H1 (cell line): Measurements from ENCODE around the gene CCDC77. TPM values are rescaled to one million over a fixed set of nuclear protein-coding genes. Genes with fewer than 3 reads are reported as not detected.

Source experiments
- CTCF ChIA-PET: fragments of 300-600 bp; sonication (Branson Sonifier 250); formaldehyde crosslinking; loops from one replicate; lab custom pipeline; 2021; ENCODE audit not compliant: partially characterized antibody; lab: Charles Lee
- POLR2A ChIA-PET: fragments of 300-600 bp; sonication (Branson Sonifier 250); formaldehyde crosslinking; loops from one replicate; lab custom pipeline; 2021; ENCODE audit warnings: inconsistent platforms; ENCODE audit not compliant: partially characterized antibody; lab: Charles Lee
- DNase-seq, 2 experiments: peaks; one replicate each; pipeline versions ENCODE4 v3.0.0 to v3.0.0-alpha.2; 2010 to 2022; ENCODE audit warnings: low spot score in 2 of 2, low read depth in 1 of 2, mixed read lengths in 1 of 2
- FAIRE-seq: peaks from 2 replicates; lab custom pipeline; 2011; peaks lifted over from hg19 to GRCh38; lab: Jason Lieb, UNC
- H2AFZ ChIP-seq: 2 replicates; pipeline ENCODE4 v1.8.1; 2012; ENCODE audit warnings: low read length, inconsistent platforms
- H2AK5ac ChIP-seq: 2 replicates; pipeline ENCODE4 v1.6.1; 2013; ENCODE audit warnings: low read depth, low read length
- H2BK120ac ChIP-seq: replicated peaks from 2 replicates; pipeline ENCODE3; 2013; ENCODE audit warnings: low read depth, low read length, inconsistent platforms
- H2BK12ac ChIP-seq: 2 replicates; pipeline ENCODE4 v1.6.1; 2013; ENCODE audit warnings: low read depth, low read length
- H2BK15ac ChIP-seq: 2 replicates; pipeline ENCODE4 v1.6.1; 2013; ENCODE audit warnings: low read length
- H2BK20ac ChIP-seq: 2 replicates; pipeline ENCODE4 v1.6.1; 2013; ENCODE audit warnings: low read length
- H2BK5ac ChIP-seq: 2 replicates; pipeline ENCODE4 v1.6.1; 2013; ENCODE audit warnings: low read depth, low read length
- H3K14ac ChIP-seq: 2 replicates; pipeline ENCODE4 v1.6.1; 2013; ENCODE audit warnings: inconsistent platforms; ENCODE audit not compliant: insufficient read length
- H3K18ac ChIP-seq: 2 replicates; pipeline ENCODE4 v1.6.1; 2013; ENCODE audit warnings: low read length; ENCODE audit errors: extremely low read depth
- H3K23ac ChIP-seq: 2 replicates; pipeline ENCODE4 v1.6.1; 2013; ENCODE audit warnings: inconsistent platforms; ENCODE audit not compliant: insufficient read length
- H3K23me2 ChIP-seq: 2 replicates; pipeline ENCODE4 v1.6.1; 2013; ENCODE audit warnings: low read depth, low read length
- H3K27ac ChIP-seq: 2 replicates; pipeline ENCODE4 v1.6.1; 2011; ENCODE audit warnings: low read depth, low read length, inconsistent platforms
- H3K27me3 ChIP-seq, 4 experiments: replicated peaks in 1 of 4; 1 replicate in 1 of 4; 2 replicates in 3 of 4; pipeline versions ENCODE4 v1.6.1 to v1.8.1; 2011 to 2013; ENCODE audit warnings: low read length in 3 of 4, mild to moderate bottlenecking in 3 of 4, inconsistent platforms in 2 of 4, mixed read lengths in 2 of 4, moderate library complexity in 1 of 4; ENCODE audit not compliant: control insufficient read depth in 3 of 4, insufficient read depth in 3 of 4; ENCODE audit errors: extremely low read depth in 1 of 4
- H3K36me3 ChIP-seq, 4 experiments: 2 replicates each; pipeline versions ENCODE4 v1.6.1 to v1.8.1; 2011 to 2013; ENCODE audit warnings: mild to moderate bottlenecking in 4 of 4, low read length in 3 of 4, moderate library complexity in 2 of 4, control low read depth in 1 of 4, inconsistent platforms in 1 of 4; ENCODE audit not compliant: insufficient read depth in 4 of 4, control insufficient read depth in 2 of 4
- H3K4ac ChIP-seq: replicated peaks from 2 replicates; pipeline ENCODE3; 2013; ENCODE audit warnings: low read length, low read depth, mixed read lengths, inconsistent platforms; ENCODE audit not compliant: insufficient read length
- H3K4me1 ChIP-seq, 4 experiments: replicated peaks in 1 of 4; 1 replicate in 1 of 4; 2 replicates in 3 of 4; pipeline versions ENCODE4 v1.6.1 to v1.8.1; 2011 to 2013; ENCODE audit warnings: low read length in 3 of 4, inconsistent platforms in 2 of 4, mixed read lengths in 1 of 4; ENCODE audit not compliant: insufficient read depth in 4 of 4, control insufficient read depth in 3 of 4
- H3K4me2 ChIP-seq, 2 experiments: 2 replicates each; pipeline versions ENCODE4 v1.6.1 to v1.8.1; 2011 to 2013; ENCODE audit warnings: low read depth in 2 of 2, low read length in 2 of 2, control low read depth in 1 of 2, inconsistent platforms in 1 of 2, mild to moderate bottlenecking in 1 of 2; ENCODE audit not compliant: insufficient read depth in 1 of 2
- H3K4me3 ChIP-seq, 4 experiments: fragments of 200-600, 300-600 bp in 1 of 4; sonication (generic), shearing (Covaris generic), sonication (Bioruptor Twin) in 1 of 4; 2 replicates each; pipeline versions ENCODE4 v1.5.1 to v1.8.1; 2011 to 2016; ENCODE audit warnings: low read length in 4 of 4, low read depth in 3 of 4, control low read depth in 2 of 4, inconsistent platforms in 2 of 4, mild to moderate bottlenecking in 2 of 4, mixed read lengths in 1 of 4, moderate library complexity in 1 of 4; ENCODE audit not compliant: insufficient read depth in 2 of 4; ENCODE audit errors: extremely low read depth in 1 of 4
- H3K56ac ChIP-seq: replicated peaks from 2 replicates; pipeline ENCODE3; 2013; ENCODE audit warnings: low read depth, mild to moderate bottlenecking, mixed read lengths, low read length, inconsistent platforms; ENCODE audit not compliant: insufficient read length
- H3K79me1 ChIP-seq: 2 replicates; pipeline ENCODE4 v1.6.1; 2013; ENCODE audit warnings: low read depth, low read length, control low read depth
- H3K79me2 ChIP-seq, 2 experiments: 2 replicates each; pipeline versions ENCODE4 v1.6.1 to v1.8.1; 2012 to 2013; ENCODE audit warnings: low read length in 2 of 2, mild to moderate bottlenecking in 2 of 2, inconsistent platforms in 1 of 2; ENCODE audit not compliant: insufficient read depth in 2 of 2, control insufficient read depth in 1 of 2
- H3K9ac ChIP-seq, 4 experiments: replicated peaks in 1 of 4; 1 replicate in 1 of 4; 2 replicates in 3 of 4; pipeline versions ENCODE4 v1.6.1 to v1.8.1; 2011 to 2013; ENCODE audit warnings: low read depth in 3 of 4, low read length in 3 of 4, control low read depth in 2 of 4, mild to moderate bottlenecking in 2 of 4, moderate library complexity in 2 of 4, inconsistent platforms in 1 of 4; ENCODE audit errors: extremely low read depth in 1 of 4
- H3K9me3 ChIP-seq, 2 experiments: 2 replicates each; pipeline versions ENCODE4 v1.6.1 to v1.8.1; 2012 to 2013; ENCODE audit warnings: mild to moderate bottlenecking in 2 of 2, moderate library complexity in 2 of 2, control low read depth in 1 of 2, inconsistent platforms in 1 of 2, low read depth in 1 of 2, low read length in 1 of 2, mixed read lengths in 1 of 2; ENCODE audit not compliant: insufficient read depth in 2 of 2
- H4K20me1 ChIP-seq, 2 experiments: replicated peaks in 1 of 2; 2 replicates each; pipeline versions ENCODE3 to v1.8.1; 2011 to 2013; ENCODE audit warnings: inconsistent platforms in 2 of 2, low read length in 2 of 2, mild to moderate bottlenecking in 1 of 2; ENCODE audit not compliant: insufficient read depth in 2 of 2, control insufficient read depth in 1 of 2
- H4K5ac ChIP-seq: 2 replicates; pipeline ENCODE4 v1.6.1; 2013; ENCODE audit warnings: low read length, low read depth, mixed read lengths, inconsistent platforms; ENCODE audit not compliant: insufficient read length
- H4K8ac ChIP-seq: 2 replicates; pipeline ENCODE4 v1.8.0; 2013; ENCODE audit warnings: mild to moderate bottlenecking, moderate library complexity, low read length, inconsistent platforms; ENCODE audit not compliant: insufficient read depth; ENCODE audit errors: extremely low read depth
- H4K91ac ChIP-seq: replicated peaks from 2 replicates; pipeline ENCODE3; 2013; ENCODE audit warnings: low read length, mixed read lengths, inconsistent platforms; ENCODE audit not compliant: insufficient read length
- CHD1 ChIP-seq: IDR thresholded peaks from 2 replicates; pipeline ENCODE4 v1.6.1; 2012; ENCODE audit warnings: low read depth, low read length, improper control_type of control experiment
- CTCF ChIP-seq, 3 experiments: IDR thresholded peaks; 1 replicate in 2 of 3; 2 replicates in 1 of 3; pipeline versions ENCODE4 v1.5.1 to v1.6.1; 2011; ENCODE audit warnings: low read length in 3 of 3, mild to moderate bottlenecking in 3 of 3, inconsistent platforms in 2 of 3, low read depth in 1 of 3, moderate library complexity in 1 of 3; ENCODE audit not compliant: insufficient read depth in 1 of 3; ENCODE audit errors: control extremely low read depth in 1 of 3
- E2F6 ChIP-seq: IDR thresholded peaks from 2 replicates; pipeline ENCODE4 v1.6.1; 2012; ENCODE audit warnings: inconsistent platforms
- EP300 ChIP-seq, 2 experiments: IDR thresholded peaks; 1 replicate in 1 of 2; 2 replicates in 1 of 2; pipeline ENCODE4 v1.6.1; 2011 to 2012; ENCODE audit warnings: low read depth in 2 of 2, low read length in 2 of 2, mild to moderate bottlenecking in 2 of 2, borderline replicate concordance in 1 of 2, inconsistent platforms in 1 of 2, moderate library complexity in 1 of 2
- RAD21 ChIP-seq, 2 experiments: IDR thresholded peaks in 1 of 2; conservative IDR thresholded peaks in 1 of 2; 2 replicates each; pipeline ENCODE4 v1.6.1; 2011; ENCODE audit warnings: low read depth in 2 of 2, low read length in 2 of 2, improper control_type of control experiment in 1 of 2, inconsistent platforms in 1 of 2, mild to moderate bottlenecking in 1 of 2, moderate library complexity in 1 of 2
- RXRA ChIP-seq: IDR thresholded peaks from 2 replicates; pipeline ENCODE4 v1.6.1; 2011; ENCODE audit warnings: low read depth, mild to moderate bottlenecking, low read length, moderate library complexity; ENCODE audit not compliant: insufficient read depth
- SAP30 ChIP-seq: fragments of 300-600 bp; sonication (generic); IDR thresholded peaks from 2 replicates; pipeline ENCODE4 v1.7.1; 2012; ENCODE audit warnings: low read length, moderate library complexity, mild to moderate bottlenecking, inconsistent platforms; ENCODE audit not compliant: insufficient read depth, insufficient replicate concordance
- SUZ12 ChIP-seq: fragments of 200-600 bp; sonication (generic); IDR thresholded peaks from 2 replicates; pipeline ENCODE4 v1.6.1; 2012; ENCODE audit warnings: mild to moderate bottlenecking, inconsistent platforms, low read length, moderate library complexity, mixed read lengths
- WGBS, 2 experiments: shearing (Covaris generic) in 1 of 2; methylation state at CpG; one replicate each; pipeline versions ENCODE4 v1.1.6 to v1.1.7; 2013 to 2015; ENCODE audit warnings: low lambda C conversion rate in 2 of 2, mixed read lengths in 2 of 2, inconsistent platforms in 1 of 2, low coverage in 1 of 2, missing lambda C conversion rate in 1 of 2; ENCODE audit not compliant: insufficient replicate concordance in 2 of 2, insufficient coverage in 1 of 2, insufficient read length in 1 of 2; ENCODE audit errors: extremely low coverage in 1 of 2, missing lambda C conversion rate in 1 of 2; 5-methylcytosine and 5-hydroxymethylcytosine counted together
- polyA plus RNA-seq, 7 experiments: library from polyadenylated mRNA; depleted of rRNA in 3 of 7; stranded (reverse) in 5 of 7; unstranded in 2 of 7; fragments of >200 nt in 5 of 7; fragments of 200-250 nt in 2 of 7; gene quantifications; 1 replicate in 5 of 7; 2 replicates in 1 of 7; 4 replicates in 1 of 7; pipeline versions ENCODE4 v1.2.1 to v1.2.3, GENCODE V29; 2011 to 2013; ENCODE audit warnings: missing spikeins in 2 of 7, mixed read lengths in 2 of 7
- total RNA-seq: library from RNA; stranded (reverse); fragmentation: NEBNext Ultra II Directional; extraction: Animal tissue kit (Norgen Biotek cat#: 25700); gene quantifications from 2 replicates; pipeline ENCODE4 v1.2.1, GENCODE V29; 2021

Gene CCDC77
- total and polyA plus RNA-seq, 2 of the 8 experiments (the other 6 are each of a cell fraction or from before 2014, with no cell fraction given): 10.3 to 30.4 TPM

GRCh38 chr12:461425-461824 is 60.0 kb downstream of the CCDC77 start:
- H4K20me1 ChIP-seq: peaks cover 6 to 7% of the 10 kb centered on the region in 2 experiments
- H2BK12ac ChIP-seq: no peak overlapping the region
- no peak overlapping the region for H3K23ac ChIP-seq
- TF ChIP-seq CTCF (IDR thresholded peaks at IDR 0.05; ENCODE audit: control extremely low read depth in 1 of 3, insufficient read depth in 1 of 3, low read depth in 1 of 3, low read length in 3 of 3) (no peak), SUZ12 (0 out of 2 replicates have a peak, but pooled peaks have one; percentile 19), EP300 (IDR thresholded peaks at IDR 0.05; ENCODE audit: borderline replicate concordance in 1 of 2, low read depth in 2 of 2, low read length in 2 of 2) (no peak), CHD1 (no peak), E2F6 (peak; percentile 63; the same call in 1 of the 2 replicates), RXRA (no peak), SAP30 (no peak), RAD21 (IDR thresholded peaks at IDR 0.05 in 1 of 2, conservative IDR thresholded peaks at IDR 0.05 in 1 of 2; ENCODE audit: low read depth in 2 of 2, low read length in 2 of 2) (no peak)
- H2BK5ac ChIP-seq: no peak overlapping the region
- H3K14ac ChIP-seq: no peak overlapping the region
- no peak overlapping the region for H3K18ac ChIP-seq
- 81% methylated on average over 13 of the region's 13 CpGs; no CpG with 5 or more reads in 1 of the 2 experiments for WGBS, 2 experiments
- H3K4me1 ChIP-seq: peaks cover 0 to 4% (median 2%) of the 10 kb centered on the region in 4 experiments; a peak in 3 of 7 replicates
- no peak overlapping the region for H2BK15ac ChIP-seq
- no peaks in the 10 kb centered on the region for H3K9me3 ChIP-seq
- H3K36me3 ChIP-seq: no peaks in the 10 kb centered on the region
- H3K4ac ChIP-seq: no peak overlapping the region
- no peaks in the 10 kb centered on the region; a peak in 1 of 4 replicates for H3K79me2 ChIP-seq
- H3K9ac ChIP-seq: no peak overlapping the region
- H3K4me2 ChIP-seq: peak overlapping the region; percentile 61 to 88; a peak in 1 of 4 replicates
- peak overlapping the region in 1 of 4 experiments; percentile 72; a peak in 2 of 8 replicates for H3K4me3 ChIP-seq
- no peak overlapping the region for H2BK20ac ChIP-seq
- no peak overlapping the region for H3K56ac ChIP-seq
- no peak for FAIRE-seq
- POLR2A ChIA-PET: interaction anchor here (1.3 to 2.1 kb wide), 2 partner anchors 15 to 34 kb away, joined by 3 to 8 read pairs; no protein-coding TSS in a partner anchor
- H2AFZ ChIP-seq: no peak overlapping the region
- CTCF ChIA-PET: interaction anchor here (1.1 to 4.3 kb wide), 5 partner anchors 7 to 108 kb away, joined by 4 to 28 read pairs (median 9); no protein-coding TSS in a partner anchor
- no peak overlapping the region for H4K91ac ChIP-seq
- H3K27ac ChIP-seq: no peak overlapping the region
- DNase-seq: no peak
- no peaks in the 10 kb centered on the region; the same call in 1 of the 2 replicates for H3K79me1 ChIP-seq
- H3K23me2 ChIP-seq: peaks cover 9% of the 10 kb centered on the region; the same call in 1 of the 2 replicates
- no peak overlapping the region for H4K5ac ChIP-seq
- no peak overlapping the region for H2BK120ac ChIP-seq
- H3K27me3 ChIP-seq: peaks cover 0 to 30% (median 16%) of the 10 kb centered on the region in 4 experiments; a peak in 6 of 7 replicates
- H2AK5ac ChIP-seq: no peak overlapping the region
- no peak overlapping the region for H4K8ac ChIP-seq
